OCI-LY1 (cell line): Measurements from ENCODE around the gene BPIFA2.

ENCODE experiments used
- H2AFZ ChIP-seq: fragments of 200-600 bp; sonication (generic), shearing (Covaris generic); 2 replicates; pipeline ENCODE4 v1.6.0; 2014; ENCODE audit warnings: antibody characterized with exemption, mild to moderate bottlenecking, low read length
- H3F3A ChIP-seq: fragments of 200-600 bp; sonication (generic), shearing (Covaris generic); 2 replicates; pipeline ENCODE4 v1.6.0; 2014; ENCODE audit warnings: mild to moderate bottlenecking, antibody characterized with exemption, low read length, moderate library complexity; ENCODE audit not compliant: insufficient read depth
- H3K27ac ChIP-seq: fragments of 200-600 bp; sonication (generic); 2 replicates; pipeline ENCODE4 v1.5.1; 2014; ENCODE audit warnings: low read length, mixed run types, mild to moderate bottlenecking, low read depth; ENCODE audit not compliant: poor library complexity, severe bottlenecking
- H3K27me3 ChIP-seq: fragments of 200-600 bp; sonication (generic); 2 replicates; pipeline ENCODE4 v1.6.0; 2014; ENCODE audit warnings: antibody characterized with exemption, mild to moderate bottlenecking, low read length, moderate library complexity; ENCODE audit not compliant: insufficient read depth
- H3K36me3 ChIP-seq: fragments of 200-600 bp; sonication (generic); 2 replicates; pipeline ENCODE4 v1.6.1; 2014; ENCODE audit warnings: mild to moderate bottlenecking, antibody characterized with exemption, low read length, moderate library complexity, mixed read lengths; ENCODE audit not compliant: insufficient read depth
- H3K4me1 ChIP-seq: fragments of 200-600 bp; sonication (generic); 2 replicates; pipeline ENCODE4 v1.5.1; 2014; ENCODE audit warnings: mild to moderate bottlenecking, low read length, moderate library complexity; ENCODE audit not compliant: insufficient read depth, severe bottlenecking
- H3K4me2 ChIP-seq: fragments of 200-600 bp; sonication (generic), shearing (Covaris generic); 2 replicates; pipeline ENCODE4 v1.6.1; 2014; ENCODE audit warnings: low read length
- H3K4me3 ChIP-seq: fragments of 200-600 bp; sonication (generic); 2 replicates; pipeline ENCODE4 v1.5.1; 2014; ENCODE audit warnings: low read length, low read depth, mild to moderate bottlenecking, mixed read lengths; ENCODE audit not compliant: poor library complexity, severe bottlenecking
- H3K79me2 ChIP-seq: fragments of 200-600 bp; shearing (Covaris generic); 2 replicates; pipeline ENCODE4 v1.6.1; 2016; ENCODE audit warnings: mixed run types, low read length, mixed read lengths; ENCODE audit not compliant: insufficient read depth
- H3K9ac ChIP-seq: fragments of 200-600 bp; sonication (generic), shearing (Covaris generic); 2 replicates; pipeline ENCODE4 v1.6.1; 2014; ENCODE audit warnings: mild to moderate bottlenecking, low read length, mixed read lengths
- H3K9me2 ChIP-seq: fragments of 200-600 bp; sonication (generic), shearing (Covaris generic); 2 replicates; pipeline ENCODE4 v1.6.1; 2014; ENCODE audit warnings: low read depth, mild to moderate bottlenecking, low read length, mixed read lengths
- H3K9me3 ChIP-seq: fragments of 200-600 bp; shearing (Covaris generic); 2 replicates; pipeline ENCODE4 v1.6.1; 2014; ENCODE audit warnings: low read length, mixed read lengths
- H4K20me1 ChIP-seq: fragments of 200-600 bp; sonication (generic), shearing (Covaris generic); 2 replicates; pipeline ENCODE4 v1.6.0; 2016; ENCODE audit warnings: mild to moderate bottlenecking, low read length; ENCODE audit not compliant: insufficient read depth
- CTCF ChIP-seq: fragments of 200-600 bp; sonication (generic), shearing (Covaris generic); IDR thresholded peaks from 2 replicates; pipeline ENCODE4 v1.5.1; 2017; ENCODE audit warnings: mild to moderate bottlenecking, antibody characterized with exemption, low read length, moderate library complexity, mixed read lengths
- EZH2 ChIP-seq: fragments of 200-600 bp; sonication (generic), shearing (Covaris generic); IDR thresholded peaks from 2 replicates; pipeline ENCODE4 v1.8.0; 2017; ENCODE audit warnings: borderline replicate concordance, mixed run types, mild to moderate bottlenecking, antibody characterized with exemption, low read length, moderate library complexity, mixed read lengths

The BPIFA2 gene

GRCh38 chr20:33177866-33178265 lies 9.9 kb downstream of the BPIFA2 start:
- Histone ChIP-seq H3K27ac (no peak overlapping the region), H2AFZ (no peak overlapping the region), H3K9me3 (no peaks in the 10 kb centered on the region), H3K4me2 (no peak overlapping the region), H3F3A (no peaks in the 10 kb centered on the region), H3K36me3 (no peaks in the 10 kb centered on the region), H4K20me1 (no peaks in the 10 kb centered on the region), H3K27me3 (no peaks in the 10 kb centered on the region), H3K4me3 (no peak overlapping the region), H3K79me2 (no peaks in the 10 kb centered on the region), H3K4me1 (no peaks in the 10 kb centered on the region), H3K9ac (no peak overlapping the region), H3K9me2 (no peaks in the 10 kb centered on the region)
- TF ChIP-seq CTCF (no peak), EZH2 (no peak)

GRCh38 chr20:33178726-33179125 lies 10.8 kb downstream of the BPIFA2 start:
- no peak overlapping the region for H3K27ac ChIP-seq
- no peaks in the 10 kb centered on the region for H3F3A ChIP-seq
- no peaks in the 10 kb centered on the region for H3K79me2 ChIP-seq
- H3K4me2 ChIP-seq: no peak overlapping the region
- no peak overlapping the region for H2AFZ ChIP-seq
- no peaks in the 10 kb centered on the region for H3K4me1 ChIP-seq
- no peaks in the 10 kb centered on the region for H3K36me3 ChIP-seq
- no peaks in the 10 kb centered on the region for H3K27me3 ChIP-seq
- no peak for TF ChIP-seq CTCF
- no peaks in the 10 kb centered on the region for H4K20me1 ChIP-seq
- no peak overlapping the region for H3K4me3 ChIP-seq
- no peaks in the 10 kb centered on the region for H3K9me3 ChIP-seq
- no peak overlapping the region for H3K9ac ChIP-seq
- no peaks in the 10 kb centered on the region for H3K9me2 ChIP-seq

GRCh38 chr20:33180169-33180568 lies 12.2 kb downstream of the BPIFA2 start:
- H3K27ac ChIP-seq: no peak overlapping the region
- no peaks in the 10 kb centered on the region for H3K9me3 ChIP-seq
- no peaks in the 10 kb centered on the region for H3K9me2 ChIP-seq
- H3K4me2 ChIP-seq: no peak overlapping the region
- no peak overlapping the region for H2AFZ ChIP-seq
- TF ChIP-seq EZH2 (no peak), CTCF (no peak)
- H3K9ac ChIP-seq: no peak overlapping the region
- no peaks in the 10 kb centered on the region for H3K4me1 ChIP-seq
- no peak overlapping the region for H3K4me3 ChIP-seq
- H3K79me2 ChIP-seq: no peaks in the 10 kb centered on the region
- no peaks in the 10 kb centered on the region for H3K27me3 ChIP-seq
- H3K36me3 ChIP-seq: no peaks in the 10 kb centered on the region
- no peaks in the 10 kb centered on the region for H3F3A ChIP-seq
- H4K20me1 ChIP-seq: no peaks in the 10 kb centered on the region
